ENCODE measurements around the gene GATA5. TPM values are rescaled to one million over a fixed set of nuclear protein-coding genes. Genes with fewer than 3 reads are reported as not detected.
"Not testable (repeated sequence)": the region's sequence is repeated elsewhere in the genome, so short reads cannot be mapped to it uniquely, and the experiment has no call there.

Gene GATA5
- total RNA-seq, 1 experiment from 2014 or later: 1.4 TPM

DNA sequence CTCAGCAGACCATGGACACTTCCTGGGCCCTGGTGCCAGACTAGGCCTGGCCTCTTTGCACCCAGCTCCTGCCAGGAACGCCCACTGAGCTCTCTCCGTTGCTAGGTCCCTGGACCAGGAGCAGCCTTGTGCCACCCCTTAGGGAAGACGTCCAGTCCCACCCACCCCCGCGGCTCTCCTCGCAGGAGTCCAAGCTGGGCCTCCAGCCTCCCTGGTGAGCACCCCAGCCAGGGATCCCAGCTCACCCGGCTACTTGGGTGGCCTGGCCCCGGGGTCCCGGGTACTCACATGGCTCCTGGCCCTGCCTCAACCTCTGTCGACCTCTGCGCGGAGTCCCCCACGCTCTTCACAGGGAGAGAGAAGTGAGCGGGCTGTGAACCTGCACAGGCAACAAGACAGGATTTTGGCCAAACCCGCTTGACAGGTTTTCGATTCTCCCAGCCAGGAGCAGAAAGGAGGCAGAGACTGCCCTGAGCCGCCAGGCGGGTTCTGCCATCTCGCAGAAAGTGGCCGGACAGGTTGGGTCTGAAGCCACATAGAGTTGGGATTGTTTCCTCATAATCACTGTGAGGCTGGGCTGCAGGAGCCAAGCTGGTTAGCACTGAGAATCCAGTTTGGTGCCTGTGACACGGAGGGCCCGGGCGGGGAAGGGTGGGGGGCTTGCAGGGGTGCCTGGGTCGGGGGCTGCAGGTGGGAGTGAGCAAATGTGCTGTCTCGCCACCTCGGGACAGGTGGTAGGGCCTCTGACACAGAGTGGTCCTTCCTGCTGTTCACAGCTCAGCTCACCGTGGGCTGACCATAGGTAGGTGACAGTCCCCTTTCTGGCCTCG, 48.4 kb downstream of the GATA5 start, which contains the start of gene RBBP8NL:
TSS of gene RBBP8NL (minus strand) at position 368 of the 830 bp plus-strand sequence. CDS start 7,892 bp downstream, outside the sequence.
- Mint-ChIP-seq H3K27me3 (ENCODE audit: low read depth) (no peaks in the 10 kb centered on the region; the same call in 1 of the 2 replicates), H3K9me3 (no peaks in the 10 kb centered on the region), H3K36me3 (no peaks in the 10 kb centered on the region), H3K4me1 (peaks cover 41% of the 10 kb centered on the region), H3K27ac (peak within 1 kb of the TSS; percentile 63), H3K4me3 (no peak within 1 kb of the TSS; the same call in 1 of the 2 replicates)
- peak; percentile 68 for ATAC-seq
- peak; percentile 83 for TF ChIP-seq ZNF423 (CRISPR knock-in tag; IDR thresholded peaks at IDR 0.05)
- TF ChIP-seq, protein P1, sequence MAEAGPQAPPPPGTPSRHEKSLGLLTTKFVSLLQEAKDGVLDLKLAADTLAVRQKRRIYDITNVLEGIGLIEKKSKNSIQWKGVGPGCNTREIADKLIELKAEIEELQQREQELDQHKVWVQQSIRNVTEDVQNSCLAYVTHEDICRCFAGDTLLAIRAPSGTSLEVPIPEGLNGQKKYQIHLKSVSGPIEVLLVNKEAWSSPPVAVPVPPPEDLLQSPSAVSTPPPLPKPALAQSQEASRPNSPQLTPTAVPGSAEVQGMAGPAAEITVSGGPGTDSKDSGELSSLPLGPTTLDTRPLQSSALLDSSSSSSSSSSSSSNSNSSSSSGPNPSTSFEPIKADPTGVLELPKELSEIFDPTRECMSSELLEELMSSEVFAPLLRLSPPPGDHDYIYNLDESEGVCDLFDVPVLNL (CRISPR knock-in tag; IDR thresholded peaks at IDR 0.05; ENCODE audit: borderline replicate concordance, low read depth): no peak
- TF ChIP-seq, protein P2, sequence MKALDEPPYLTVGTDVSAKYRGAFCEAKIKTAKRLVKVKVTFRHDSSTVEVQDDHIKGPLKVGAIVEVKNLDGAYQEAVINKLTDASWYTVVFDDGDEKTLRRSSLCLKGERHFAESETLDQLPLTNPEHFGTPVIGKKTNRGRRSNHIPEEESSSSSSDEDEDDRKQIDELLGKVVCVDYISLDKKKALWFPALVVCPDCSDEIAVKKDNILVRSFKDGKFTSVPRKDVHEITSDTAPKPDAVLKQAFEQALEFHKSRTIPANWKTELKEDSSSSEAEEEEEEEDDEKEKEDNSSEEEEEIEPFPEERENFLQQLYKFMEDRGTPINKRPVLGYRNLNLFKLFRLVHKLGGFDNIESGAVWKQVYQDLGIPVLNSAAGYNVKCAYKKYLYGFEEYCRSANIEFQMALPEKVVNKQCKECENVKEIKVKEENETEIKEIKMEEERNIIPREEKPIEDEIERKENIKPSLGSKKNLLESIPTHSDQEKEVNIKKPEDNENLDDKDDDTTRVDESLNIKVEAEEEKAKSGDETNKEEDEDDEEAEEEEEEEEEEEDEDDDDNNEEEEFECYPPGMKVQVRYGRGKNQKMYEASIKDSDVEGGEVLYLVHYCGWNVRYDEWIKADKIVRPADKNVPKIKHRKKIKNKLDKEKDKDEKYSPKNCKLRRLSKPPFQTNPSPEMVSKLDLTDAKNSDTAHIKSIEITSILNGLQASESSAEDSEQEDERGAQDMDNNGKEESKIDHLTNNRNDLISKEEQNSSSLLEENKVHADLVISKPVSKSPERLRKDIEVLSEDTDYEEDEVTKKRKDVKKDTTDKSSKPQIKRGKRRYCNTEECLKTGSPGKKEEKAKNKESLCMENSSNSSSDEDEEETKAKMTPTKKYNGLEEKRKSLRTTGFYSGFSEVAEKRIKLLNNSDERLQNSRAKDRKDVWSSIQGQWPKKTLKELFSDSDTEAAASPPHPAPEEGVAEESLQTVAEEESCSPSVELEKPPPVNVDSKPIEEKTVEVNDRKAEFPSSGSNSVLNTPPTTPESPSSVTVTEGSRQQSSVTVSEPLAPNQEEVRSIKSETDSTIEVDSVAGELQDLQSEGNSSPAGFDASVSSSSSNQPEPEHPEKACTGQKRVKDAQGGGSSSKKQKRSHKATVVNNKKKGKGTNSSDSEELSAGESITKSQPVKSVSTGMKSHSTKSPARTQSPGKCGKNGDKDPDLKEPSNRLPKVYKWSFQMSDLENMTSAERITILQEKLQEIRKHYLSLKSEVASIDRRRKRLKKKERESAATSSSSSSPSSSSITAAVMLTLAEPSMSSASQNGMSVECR (CRISPR knock-in tag; IDR thresholded peaks at IDR 0.05; ENCODE audit: borderline replicate concordance): peak; percentile 3; the same call in 1 of the 2 replicates
- ChIA-PET CTCF (interaction anchor here (0.6 to 3.5 kb wide), 18 partner anchors 11 to 367 kb away, joined by 3 to 27 read pairs (median 4); no protein-coding TSS in a partner anchor), POLR2A (interaction anchor here (0.6 kb wide), 1 partner anchor 87 kb away, joined by 3 read pairs; no protein-coding TSS in a partner anchor)
- peak; percentile 86 for DNase-seq (ENCODE audit: low spot score)

DNA sequence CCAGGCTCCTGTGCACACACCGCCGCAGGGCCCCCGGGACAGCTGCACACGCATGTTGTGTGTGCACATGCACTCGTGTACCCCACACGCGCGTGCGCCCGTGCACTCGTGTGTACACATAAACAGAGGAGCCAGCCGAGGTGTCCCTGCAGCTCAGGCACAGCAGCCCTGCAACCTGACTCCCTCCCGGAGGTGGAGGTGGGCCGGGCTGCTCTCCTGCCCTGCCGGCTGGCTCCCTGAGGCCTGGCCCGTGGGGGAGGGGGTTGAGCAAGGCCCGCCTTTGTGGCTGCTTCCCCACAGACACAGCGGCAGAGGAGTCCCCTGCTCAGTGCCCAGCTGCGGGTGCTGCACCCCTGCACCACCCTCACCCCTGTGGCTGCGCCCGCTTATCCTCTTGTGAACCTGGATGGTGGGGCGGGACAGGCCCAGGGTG, 49.1 kb downstream of the GATA5 start:
- ChIA-PET CTCF (interaction anchor here (0.9 to 3.5 kb wide), 9 partner anchors 12 to 123 kb away, joined by 3 to 27 read pairs (median 4); no protein-coding TSS in a partner anchor), POLR2A (no interaction called here)
- H3K4me3 Mint-ChIP-seq: no peak overlapping the region
- peak; percentile 68 for ATAC-seq
- peak overlapping the region; percentile 63 for H3K27ac Mint-ChIP-seq
- peak; percentile 74 for DNase-seq (ENCODE audit: low spot score)
- H3K9me3 Mint-ChIP-seq: no peaks in the 10 kb centered on the region
- H3K36me3 Mint-ChIP-seq: no peaks in the 10 kb centered on the region
- TF ChIP-seq, protein P3, sequence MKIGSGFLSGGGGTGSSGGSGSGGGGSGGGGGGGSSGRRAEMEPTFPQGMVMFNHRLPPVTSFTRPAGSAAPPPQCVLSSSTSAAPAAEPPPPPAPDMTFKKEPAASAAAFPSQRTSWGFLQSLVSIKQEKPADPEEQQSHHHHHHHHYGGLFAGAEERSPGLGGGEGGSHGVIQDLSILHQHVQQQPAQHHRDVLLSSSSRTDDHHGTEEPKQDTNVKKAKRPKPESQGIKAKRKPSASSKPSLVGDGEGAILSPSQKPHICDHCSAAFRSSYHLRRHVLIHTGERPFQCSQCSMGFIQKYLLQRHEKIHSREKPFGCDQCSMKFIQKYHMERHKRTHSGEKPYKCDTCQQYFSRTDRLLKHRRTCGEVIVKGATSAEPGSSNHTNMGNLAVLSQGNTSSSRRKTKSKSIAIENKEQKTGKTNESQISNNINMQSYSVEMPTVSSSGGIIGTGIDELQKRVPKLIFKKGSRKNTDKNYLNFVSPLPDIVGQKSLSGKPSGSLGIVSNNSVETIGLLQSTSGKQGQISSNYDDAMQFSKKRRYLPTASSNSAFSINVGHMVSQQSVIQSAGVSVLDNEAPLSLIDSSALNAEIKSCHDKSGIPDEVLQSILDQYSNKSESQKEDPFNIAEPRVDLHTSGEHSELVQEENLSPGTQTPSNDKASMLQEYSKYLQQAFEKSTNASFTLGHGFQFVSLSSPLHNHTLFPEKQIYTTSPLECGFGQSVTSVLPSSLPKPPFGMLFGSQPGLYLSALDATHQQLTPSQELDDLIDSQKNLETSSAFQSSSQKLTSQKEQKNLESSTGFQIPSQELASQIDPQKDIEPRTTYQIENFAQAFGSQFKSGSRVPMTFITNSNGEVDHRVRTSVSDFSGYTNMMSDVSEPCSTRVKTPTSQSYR (CRISPR knock-in tag; IDR thresholded peaks at IDR 0.05): 0 out of 2 replicates have a peak, but pooled peaks have one; percentile 68
- TF ChIP-seq, protein P4, sequence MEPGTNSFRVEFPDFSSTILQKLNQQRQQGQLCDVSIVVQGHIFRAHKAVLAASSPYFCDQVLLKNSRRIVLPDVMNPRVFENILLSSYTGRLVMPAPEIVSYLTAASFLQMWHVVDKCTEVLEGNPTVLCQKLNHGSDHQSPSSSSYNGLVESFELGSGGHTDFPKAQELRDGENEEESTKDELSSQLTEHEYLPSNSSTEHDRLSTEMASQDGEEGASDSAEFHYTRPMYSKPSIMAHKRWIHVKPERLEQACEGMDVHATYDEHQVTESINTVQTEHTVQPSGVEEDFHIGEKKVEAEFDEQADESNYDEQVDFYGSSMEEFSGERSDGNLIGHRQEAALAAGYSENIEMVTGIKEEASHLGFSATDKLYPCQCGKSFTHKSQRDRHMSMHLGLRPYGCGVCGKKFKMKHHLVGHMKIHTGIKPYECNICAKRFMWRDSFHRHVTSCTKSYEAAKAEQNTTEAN (CRISPR knock-in tag; IDR thresholded peaks at IDR 0.05): peak; percentile 43; the same call in 1 of the 2 replicates
- TF ChIP-seq ZNF671 (CRISPR knock-in tag; IDR thresholded peaks at IDR 0.05): no peak
- peak; percentile 73; the same call in 1 of the 2 replicates for TF ChIP-seq ZNF416 (CRISPR knock-in tag; IDR thresholded peaks at IDR 0.05)
- no peaks in the 10 kb centered on the region; the same call in 1 of the 2 replicates for H3K27me3 Mint-ChIP-seq (ENCODE audit: low read depth)
- H3K4me1 Mint-ChIP-seq: peaks cover 41% of the 10 kb centered on the region

DNA sequence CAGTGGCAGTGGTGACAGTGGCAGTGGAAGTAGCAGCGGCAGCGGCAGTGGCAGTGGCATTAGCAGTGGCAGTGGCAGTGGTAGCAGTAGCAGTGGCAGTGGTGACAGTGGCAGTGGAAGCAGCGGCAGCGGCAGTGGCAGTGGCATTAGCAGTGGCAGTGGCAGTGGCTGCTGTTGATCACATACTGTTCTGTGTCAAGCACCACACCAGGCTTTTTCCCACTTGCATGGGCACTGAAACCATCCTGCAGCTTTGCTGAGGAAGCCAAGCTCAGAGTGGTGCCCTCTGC, 49.8 kb downstream of the GATA5 start:
- CTCF ChIA-PET: interaction anchor here (1.7 kb wide), 1 partner anchor 123 kb away, joined by 4 read pairs; no protein-coding TSS in a partner anchor
- H3K27ac Mint-ChIP-seq; H3K4me3 Mint-ChIP-seq; H3K9me3 Mint-ChIP-seq; H3K36me3 Mint-ChIP-seq; DNase-seq (ENCODE audit: low spot score); ATAC-seq; H3K27me3 Mint-ChIP-seq (ENCODE audit: low read depth); POLR2A ChIA-PET: not testable (repeated sequence)
- H3K4me1 Mint-ChIP-seq: peaks cover 34% of the 10 kb centered on the region

Data from WTC11 (cell line).